KBM-7 (cell line): Measurements from ENCODE around the gene SH2D7.
A peak's percentile ranks its signal among the peaks of the same experiment; 100 is the strongest.

ENCODE experiments used
- DNase-seq: peaks from one replicate; pipeline ENCODE4 v3.0.0-alpha.2; 2015
- in situ Hi-C: fragments of 300-500 bp; cut with MboI; formaldehyde crosslinking; loops from 2 replicates; pipeline ENCODE4 v1.14.3; 2020; ENCODE audit warnings: low sequenced_read_pairs, low pct_unique_long_range_greater_than_20kb, mixed read lengths

The SH2D7 gene

GRCh38 chr15:78076231-78077052 is 15.9 kb upstream of the SH2D7 start:
- in situ Hi-C loops = no loop called here
- DNase-seq = no peak

GRCh38 chr15:78077053-78077870 is 15.1 kb upstream of the SH2D7 start, which contains the start of gene TBC1D2B:
Gene TBC1D2B (minus strand): TSS chr15:78077711. CDS start chr15:78077652, 59 bp downstream.
- peak; percentile 82 for DNase-seq
- in situ Hi-C loops = no loop called here

- in situ Hi-C loops = no loop called here
- DNase-seq = no peak
Observed at GRCh38 chr15:78077871-78078210, 14.5 kb upstream of the SH2D7 start.

GRCh38 chr15:78079298-78080087 is 12.9 kb upstream of the SH2D7 start:
- no peak for DNase-seq
- in situ Hi-C loops = no loop called here

GRCh38 chr15:78080088-78080460 is 12.3 kb upstream of the SH2D7 start:
- no peak for DNase-seq
- in situ Hi-C loops = no loop called here

- in situ Hi-C loops = no loop called here
- DNase-seq = no peak
Observed at GRCh38 chr15:78082106-78082742, 10.1 kb upstream of the SH2D7 start.

- in situ Hi-C loops = no loop called here
- DNase-seq = no peak
Observed at GRCh38 chr15:78082743-78083110, 9.6 kb upstream of the SH2D7 start.

- in situ Hi-C loops = no loop called here
Observed at GRCh38 chr15:78083186-78083585, 9.2 kb upstream of the SH2D7 start.

GRCh38 chr15:78083687-78084448 is 8.5 kb upstream of the SH2D7 start:
- DNase-seq = no peak
- in situ Hi-C loops = no loop called here

More at GRCh38 chr15:78083186-78083585, 9.2 kb upstream of the SH2D7 start:
- no peak for DNase-seq

GRCh38 chr15:78084449-78084750 is 8.0 kb upstream of the SH2D7 start:
- in situ Hi-C loops = no loop called here
- DNase-seq = no peak

GRCh38 chr15:78085928-78086327 is 6.4 kb upstream of the SH2D7 start:
- in situ Hi-C loops = no loop called here
- no peak for DNase-seq

- in situ Hi-C loops = no loop called here
Observed at GRCh38 chr15:78087951-78088772, 4.2 kb upstream of the SH2D7 start.

GRCh38 chr15:78088773-78089080 is 3.6 kb upstream of the SH2D7 start:
- DNase-seq = no peak
- in situ Hi-C loops = no loop called here

More at GRCh38 chr15:78087951-78088772, 4.2 kb upstream of the SH2D7 start:
- DNase-seq = no peak

- in situ Hi-C loops = no loop called here
- no peak for DNase-seq
Observed at GRCh38 chr15:78090422-78091063, 1.8 kb upstream of the SH2D7 start.

GRCh38 chr15:78093242-78094020 is 1.1 kb downstream of the SH2D7 start:
- in situ Hi-C loops = no loop called here

GRCh38 chr15:78097667-78098066 is 5.3 kb downstream of the SH2D7 start:
- no peak for DNase-seq
- in situ Hi-C loops = no loop called here

More at GRCh38 chr15:78093242-78094020, 1.1 kb downstream of the SH2D7 start:
- no peak for DNase-seq
